Ishikawa (cell line): ENCODE measurements around the gene ZBTB32.

Experiments
- CEBPB ChIP-seq: IDR thresholded peaks from 2 replicates; pipeline ENCODE4 v1.6.1; 2012
- CREB1 ChIP-seq: IDR thresholded peaks from 2 replicates; pipeline ENCODE4 v1.6.1; 2012; ENCODE audit warnings: low read depth
- EGR1 ChIP-seq: IDR thresholded peaks from 2 replicates; pipeline ENCODE4 v1.6.1; 2012
- EP300 ChIP-seq: IDR thresholded peaks from 2 replicates; pipeline ENCODE4 v1.6.1; 2012; ENCODE audit warnings: borderline replicate concordance
- FOXM1 ChIP-seq: IDR thresholded peaks from 2 replicates; pipeline ENCODE4 v1.6.1; 2012; ENCODE audit warnings: low read depth, borderline replicate concordance
- NFIC ChIP-seq: IDR thresholded peaks from 2 replicates; pipeline ENCODE4 v1.6.1; 2012
- RAD21 ChIP-seq: IDR thresholded peaks from 2 replicates; pipeline ENCODE4 v1.6.1; 2012; ENCODE audit warnings: low read depth
- TAF1 ChIP-seq: IDR thresholded peaks from 2 replicates; pipeline ENCODE4 v1.6.1; 2012; ENCODE audit warnings: low read depth, mild to moderate bottlenecking
- TCF12 ChIP-seq: IDR thresholded peaks from 2 replicates; pipeline ENCODE4 v1.6.1; 2012; ENCODE audit warnings: low read depth
- TEAD4 ChIP-seq: IDR thresholded peaks from 2 replicates; pipeline ENCODE4 v1.6.1; 2012
- YY1 ChIP-seq: IDR thresholded peaks from 2 replicates; pipeline ENCODE4 v1.6.1; 2012; ENCODE audit warnings: low read depth
- ZBTB7A ChIP-seq: IDR thresholded peaks from 2 replicates; pipeline ENCODE4 v1.6.1; 2012; ENCODE audit warnings: low read depth
- TF ChIP-seq, protein P1 (sequence below): IDR thresholded peaks from 2 replicates; pipeline ENCODE4 v1.6.1; 2012
- TF ChIP-seq, protein P2 (sequence below): IDR thresholded peaks from 2 replicates; pipeline ENCODE4 v1.6.1; 2012; ENCODE audit warnings: low read depth, mild to moderate bottlenecking
- TF ChIP-seq, protein P3 (sequence below): IDR thresholded peaks from 2 replicates; pipeline ENCODE4 v1.6.1; 2012

Gene ZBTB32

DNA sequence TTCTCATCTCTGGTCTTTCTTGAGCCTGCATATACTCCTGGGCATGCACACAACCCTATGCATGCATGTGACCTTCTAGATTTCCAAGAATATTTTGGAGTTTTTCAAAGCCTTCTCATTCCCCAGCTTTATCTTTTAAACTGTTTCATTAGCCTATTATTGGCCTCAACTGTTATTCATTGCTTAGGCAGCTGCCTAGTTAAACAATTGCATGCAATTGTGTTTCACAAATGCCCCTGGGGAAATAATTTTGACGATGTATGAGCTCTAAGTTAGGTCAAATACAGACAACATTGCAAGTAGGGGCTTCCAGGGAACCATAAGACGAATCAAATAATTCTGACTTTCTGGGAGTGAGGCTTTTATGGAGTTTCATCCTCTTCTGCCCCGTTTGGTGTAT is 40.4 kb upstream of the ZBTB32 start:
- TF ChIP-seq EP300 (no peak), RAD21 (no peak), TCF12 (no peak), TAF1 (no peak), NFIC (no peak), ZBTB7A (no peak), CEBPB (no peak), CREB1 (no peak), EGR1 (no peak)
- TF ChIP-seq, protein P1, sequence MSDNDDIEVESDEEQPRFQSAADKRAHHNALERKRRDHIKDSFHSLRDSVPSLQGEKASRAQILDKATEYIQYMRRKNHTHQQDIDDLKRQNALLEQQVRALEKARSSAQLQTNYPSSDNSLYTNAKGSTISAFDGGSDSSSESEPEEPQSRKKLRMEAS, result no peak
- TF ChIP-seq, protein P2, sequence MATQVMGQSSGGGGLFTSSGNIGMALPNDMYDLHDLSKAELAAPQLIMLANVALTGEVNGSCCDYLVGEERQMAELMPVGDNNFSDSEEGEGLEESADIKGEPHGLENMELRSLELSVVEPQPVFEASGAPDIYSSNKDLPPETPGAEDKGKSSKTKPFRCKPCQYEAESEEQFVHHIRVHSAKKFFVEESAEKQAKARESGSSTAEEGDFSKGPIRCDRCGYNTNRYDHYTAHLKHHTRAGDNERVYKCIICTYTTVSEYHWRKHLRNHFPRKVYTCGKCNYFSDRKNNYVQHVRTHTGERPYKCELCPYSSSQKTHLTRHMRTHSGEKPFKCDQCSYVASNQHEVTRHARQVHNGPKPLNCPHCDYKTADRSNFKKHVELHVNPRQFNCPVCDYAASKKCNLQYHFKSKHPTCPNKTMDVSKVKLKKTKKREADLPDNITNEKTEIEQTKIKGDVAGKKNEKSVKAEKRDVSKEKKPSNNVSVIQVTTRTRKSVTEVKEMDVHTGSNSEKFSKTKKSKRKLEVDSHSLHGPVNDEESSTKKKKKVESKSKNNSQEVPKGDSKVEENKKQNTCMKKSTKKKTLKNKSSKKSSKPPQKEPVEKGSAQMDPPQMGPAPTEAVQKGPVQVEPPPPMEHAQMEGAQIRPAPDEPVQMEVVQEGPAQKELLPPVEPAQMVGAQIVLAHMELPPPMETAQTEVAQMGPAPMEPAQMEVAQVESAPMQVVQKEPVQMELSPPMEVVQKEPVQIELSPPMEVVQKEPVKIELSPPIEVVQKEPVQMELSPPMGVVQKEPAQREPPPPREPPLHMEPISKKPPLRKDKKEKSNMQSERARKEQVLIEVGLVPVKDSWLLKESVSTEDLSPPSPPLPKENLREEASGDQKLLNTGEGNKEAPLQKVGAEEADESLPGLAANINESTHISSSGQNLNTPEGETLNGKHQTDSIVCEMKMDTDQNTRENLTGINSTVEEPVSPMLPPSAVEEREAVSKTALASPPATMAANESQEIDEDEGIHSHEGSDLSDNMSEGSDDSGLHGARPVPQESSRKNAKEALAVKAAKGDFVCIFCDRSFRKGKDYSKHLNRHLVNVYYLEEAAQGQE, result no peak
- TF ChIP-seq, protein P3, sequence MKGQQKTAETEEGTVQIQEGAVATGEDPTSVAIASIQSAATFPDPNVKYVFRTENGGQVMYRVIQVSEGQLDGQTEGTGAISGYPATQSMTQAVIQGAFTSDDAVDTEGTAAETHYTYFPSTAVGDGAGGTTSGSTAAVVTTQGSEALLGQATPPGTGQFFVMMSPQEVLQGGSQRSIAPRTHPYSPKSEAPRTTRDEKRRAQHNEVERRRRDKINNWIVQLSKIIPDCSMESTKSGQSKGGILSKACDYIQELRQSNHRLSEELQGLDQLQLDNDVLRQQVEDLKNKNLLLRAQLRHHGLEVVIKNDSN, result no peak

DNA sequence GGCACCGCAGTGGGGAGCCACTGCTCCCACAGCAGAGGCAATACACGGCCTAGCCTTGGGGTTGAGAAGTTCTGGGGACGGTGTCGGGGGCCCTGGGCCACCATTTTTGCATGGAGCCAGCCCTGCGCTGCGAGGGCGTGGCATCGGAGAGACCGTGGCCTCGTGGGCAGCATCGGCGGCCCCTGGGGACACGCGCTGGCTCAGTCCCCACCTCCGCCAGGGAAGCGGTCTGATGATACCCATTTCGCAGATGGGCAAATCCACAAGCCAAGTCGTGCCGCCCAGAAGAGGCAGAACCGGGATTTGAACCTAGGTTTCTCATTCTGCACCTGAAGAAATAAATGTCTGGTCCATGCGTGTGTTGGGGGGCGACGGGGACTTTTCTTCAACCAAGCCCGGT is 39.2 kb upstream of the ZBTB32 start:
- TF ChIP-seq EGR1, result no peak
- TF ChIP-seq FOXM1, result no peak
- no peak for TF ChIP-seq NFIC
- no peak for TF ChIP-seq YY1

DNA sequence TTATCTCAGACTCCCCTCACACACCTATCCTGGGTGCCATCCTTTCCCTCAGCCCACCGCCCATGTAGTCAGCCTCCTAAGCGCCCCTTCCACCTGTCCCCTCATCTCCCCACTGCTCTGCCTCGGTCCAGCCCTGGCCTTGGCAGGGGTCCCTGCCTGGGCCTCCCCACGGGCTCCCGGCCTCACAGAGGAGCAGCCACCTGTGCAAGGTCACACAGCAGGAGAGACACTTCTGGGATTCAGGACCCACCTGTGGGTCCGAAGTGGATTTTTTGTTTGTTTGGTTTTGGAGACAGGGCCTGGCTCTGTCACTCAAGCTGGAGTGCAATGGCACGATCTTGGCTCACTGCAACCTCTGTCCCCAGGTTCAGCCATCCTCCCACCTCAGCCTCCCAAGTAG is 38.8 kb upstream of the ZBTB32 start:
- TF ChIP-seq, protein P2, result no peak
- TF ChIP-seq FOXM1 (no peak), YY1 (no peak), EGR1 (no peak), CEBPB (no peak), EP300 (no peak), TCF12 (no peak), ZBTB7A (no peak), TAF1 (no peak), NFIC (no peak), TEAD4 (no peak), CREB1 (no peak), RAD21 (no peak)
- TF ChIP-seq, protein P1, result no peak

DNA sequence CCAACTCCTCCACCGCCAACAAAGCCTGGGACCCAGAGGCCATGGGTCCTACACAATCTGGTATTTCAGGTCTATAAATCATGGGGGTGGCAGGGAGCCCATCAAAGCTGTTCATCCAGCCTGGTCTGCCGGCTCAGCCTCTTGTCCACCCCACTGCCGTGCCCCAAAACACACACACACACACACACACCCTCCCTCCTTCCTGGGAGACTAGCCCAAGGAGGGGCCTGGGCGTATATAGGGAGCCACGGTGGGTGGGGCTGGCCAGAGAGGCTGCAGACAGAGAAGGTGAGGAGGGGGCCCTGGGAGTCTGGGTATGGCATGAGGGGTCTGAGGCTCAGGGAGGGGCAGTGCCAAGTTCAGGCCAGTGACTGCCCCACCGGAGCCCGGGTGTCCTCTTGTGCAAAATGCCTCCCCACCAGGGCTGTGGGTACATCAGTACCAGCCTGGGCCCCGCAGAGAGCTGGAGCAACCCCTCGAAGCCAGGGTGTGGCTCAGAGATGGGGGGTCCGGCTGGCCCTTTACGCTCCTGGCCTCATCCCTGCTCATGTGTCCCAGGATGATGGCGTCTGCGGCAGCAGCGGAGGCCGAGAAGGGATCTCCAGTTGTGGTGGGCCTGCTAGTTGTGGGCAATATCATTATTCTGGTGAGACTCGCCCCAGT is 38.0 kb upstream of the ZBTB32 start, which contains the start of gene UPK1A:
Gene UPK1A, plus strand, starts transcription at position 267 of the 663 bp plus-strand sequence. Its CDS starts 296 bp downstream, at position 563.
- TF ChIP-seq FOXM1 (no peak), YY1 (no peak), TCF12 (no peak), ZBTB7A (no peak), NFIC (no peak), TAF1 (no peak), CEBPB (no peak), EGR1 (no peak), TEAD4 (no peak)
- TF ChIP-seq, protein P3, result no peak
- TF ChIP-seq, protein P1, result no peak

DNA sequence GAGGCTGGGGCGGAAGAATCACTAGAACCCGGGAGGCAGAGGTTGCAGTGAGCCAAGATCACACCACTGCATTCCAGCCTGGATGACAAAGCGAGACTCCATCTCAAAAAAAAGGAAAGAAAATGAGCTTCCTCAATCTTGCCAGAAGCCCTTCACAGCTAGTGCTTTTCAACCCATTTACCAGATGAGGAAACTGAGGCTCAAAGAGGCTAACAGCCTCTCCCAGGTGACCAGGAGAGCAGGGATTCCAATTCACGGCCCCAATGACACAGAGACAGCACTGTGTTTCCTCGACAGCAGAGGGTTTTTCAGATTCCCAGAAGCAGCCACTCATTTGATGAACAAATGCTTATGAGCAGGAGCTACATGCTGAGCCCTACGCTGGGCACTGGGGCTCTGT is 34.8 kb upstream of the ZBTB32 start:
- TF ChIP-seq TAF1, result no peak
- TF ChIP-seq, protein P2, result no peak
- no peak for TF ChIP-seq CEBPB
- no peak for TF ChIP-seq NFIC
- no peak for TF ChIP-seq CREB1
